GM18511 (cell line): ENCODE measurements around the gene BEST2.
"Not testable (repeated sequence)": the region's sequence is repeated elsewhere in the genome, so short reads cannot be mapped to it uniquely, and the experiment has no call there.

Source experiments
- ATAC-seq: cut with Tn5 transposase; IDR thresholded peaks from one replicate; pipeline ENCODE4 v1.9.1; 2021; ENCODE audit warnings: mild to moderate bottlenecking, moderate library complexity; ENCODE audit not compliant: unreplicated experiment

Gene BEST2

GRCh38 chr19:12797141-12797587, 45.6 kb downstream of the BEST2 start:
- ATAC-seq: no peak

- not testable (repeated sequence) for ATAC-seq
These were observed 46.0 kb downstream of the BEST2 start for GRCh38 chr19:12797607-12798006.

- no peak for ATAC-seq
These were observed 48.3 kb downstream of the BEST2 start for GRCh38 chr19:12799742-12800465.

- no peak for ATAC-seq
These were observed 48.8 kb downstream of the BEST2 start for GRCh38 chr19:12800466-12800770.

- ATAC-seq: no peak
These were observed 49.4 kb downstream of the BEST2 start for GRCh38 chr19:12800923-12801465.

GRCh38 chr19:12801466-12802266, 50.1 kb downstream of the BEST2 start, which contains the start of the genes PRDX2 and THSD8:
Gene PRDX2 (minus strand): TSS chr19:12801800. CDS start chr19:12801261, 539 bp downstream.
Gene THSD8 (plus strand): TSS chr19:12802069. CDS start chr19:12802072, 3 bp downstream.
- ATAC-seq: no peak

- no peak for ATAC-seq
These were observed 50.9 kb downstream of the BEST2 start for GRCh38 chr19:12802267-12803106.

GRCh38 chr19:12804051-12804450, 52.5 kb downstream of the BEST2 start:
- ATAC-seq: no peak

- peak; percentile 75 for ATAC-seq
These were observed 54.9 kb downstream of the BEST2 start, which contains the start of gene RNASEH2A for GRCh38 chr19:12806242-12807081. Gene RNASEH2A (plus strand): TSS chr19:12806584. CDS start chr19:12806674, 90 bp downstream.
